ENCODE measurements around the gene CTU1. TPM values are rescaled to one million over a fixed set of nuclear protein-coding genes. Genes with fewer than 3 reads are reported as not detected.

CTU1 gene
- total and polyA plus RNA-seq, 2 experiments from 2014 or later: 4.2 to 9.0 TPM

- Histone ChIP-seq H3K4me1 (ENCODE audit: insufficient read depth) (no peaks in the 10 kb centered on the region), H3K36me3 (ENCODE audit: low read depth) (no peaks in the 10 kb centered on the region), H3K4me3 (no peak overlapping the region), H3K9ac (no peak overlapping the region), H3K27me3 (replicated peaks; ENCODE audit: insufficient read depth) (no peaks in the 10 kb centered on the region), H2AFZ (no peak overlapping the region), H3K9me2 (ENCODE audit: insufficient read depth) (no peaks in the 10 kb centered on the region), H3K9me3 (ENCODE audit: low read depth) (no peaks in the 10 kb centered on the region), H3K27ac (no peak overlapping the region), H3K79me2 (ENCODE audit: insufficient read depth) (no peaks in the 10 kb centered on the region), H4K20me1 (ENCODE audit: insufficient read depth) (no peaks in the 10 kb centered on the region), H3F3A (ENCODE audit: insufficient read depth) (no peaks in the 10 kb centered on the region), H3K4me2 (ENCODE audit: unreplicated experiment) (no peak overlapping the region)
- no peak for DNase-seq
- in situ Hi-C loops (cut with MboI): no loop called here
- no peak for TF ChIP-seq EZH2 (IDR thresholded peaks at IDR 0.05; ENCODE audit: insufficient read depth, poor library complexity, severe bottlenecking)
- no peak for TF ChIP-seq EZH2phosphoT487 (IDR thresholded peaks at IDR 0.05; ENCODE audit: insufficient read depth, low read depth)
- WGBS, 2 experiments (ENCODE audit: low coverage in 1 of 2, low lambda C conversion rate in 2 of 2, missing lambda C conversion rate in 2 of 2): 26 to 43% methylated on average over 6 of the region's 6 CpGs
Observed at GRCh38 chr19:51127032-51127431, 18.8 kb upstream of the CTU1 start.

GRCh38 chr19:51125421-51126075, 17.3 kb upstream of the CTU1 start:
- H3K4me1 ChIP-seq (ENCODE audit: insufficient read depth): no peaks in the 10 kb centered on the region
- no peak overlapping the region for H2AFZ ChIP-seq
- H3K9ac ChIP-seq: no peak overlapping the region
- no peaks in the 10 kb centered on the region for H3K36me3 ChIP-seq (ENCODE audit: low read depth)
- DNase-seq: no peak
- no peak overlapping the region for H3K4me3 ChIP-seq
- in situ Hi-C loops (cut with MboI): no loop called here
- TF ChIP-seq EZH2 (IDR thresholded peaks at IDR 0.05; ENCODE audit: insufficient read depth, poor library complexity, severe bottlenecking) (no peak), EZH2phosphoT487 (IDR thresholded peaks at IDR 0.05; ENCODE audit: insufficient read depth, low read depth) (no peak)
- H3K27me3 ChIP-seq (replicated peaks; ENCODE audit: insufficient read depth): no peaks in the 10 kb centered on the region
- no peaks in the 10 kb centered on the region for H3F3A ChIP-seq (ENCODE audit: insufficient read depth)
- no peak overlapping the region for H3K27ac ChIP-seq
- H3K9me2 ChIP-seq (ENCODE audit: insufficient read depth): no peaks in the 10 kb centered on the region
- 76 to 79% methylated on average over 13 to 16 of the region's 16 CpGs for WGBS, 2 experiments (ENCODE audit: low coverage in 1 of 2, low lambda C conversion rate in 2 of 2, missing lambda C conversion rate in 2 of 2)
- H4K20me1 ChIP-seq (ENCODE audit: insufficient read depth): no peaks in the 10 kb centered on the region
- no peak overlapping the region for H3K4me2 ChIP-seq (ENCODE audit: unreplicated experiment)
- H3K9me3 ChIP-seq (ENCODE audit: low read depth): no peaks in the 10 kb centered on the region
- no peaks in the 10 kb centered on the region for H3K79me2 ChIP-seq (ENCODE audit: insufficient read depth)

GRCh38 chr19:51124729-51125128, 16.5 kb upstream of the CTU1 start, which contains the start of gene SIGLEC9:
TSS of gene SIGLEC9 (plus strand) at chr19:51124906. CDS start at chr19:51124975, 69 bp downstream.
- H3K4me3 ChIP-seq: no peak within 1 kb of the TSS
- 44 to 51% methylated on average over 14 of the region's 14 CpGs for WGBS, 2 experiments (ENCODE audit: low coverage in 1 of 2, low lambda C conversion rate in 2 of 2, missing lambda C conversion rate in 2 of 2)
- H3K9ac ChIP-seq: no peak within 1 kb of the TSS
- TF ChIP-seq EZH2phosphoT487 (IDR thresholded peaks at IDR 0.05; ENCODE audit: insufficient read depth, low read depth) (no peak), EZH2 (IDR thresholded peaks at IDR 0.05; ENCODE audit: insufficient read depth, poor library complexity, severe bottlenecking) (no peak)
- H4K20me1 ChIP-seq (ENCODE audit: insufficient read depth): no peaks in the 10 kb centered on the region
- DNase-seq: no peak
- H3K27ac ChIP-seq: no peak within 1 kb of the TSS
- no peaks in the 10 kb centered on the region for H3K9me2 ChIP-seq (ENCODE audit: insufficient read depth)
- no peaks in the 10 kb centered on the region for H3K36me3 ChIP-seq (ENCODE audit: low read depth)
- H3F3A ChIP-seq (ENCODE audit: insufficient read depth): no peaks in the 10 kb centered on the region
- no peak within 1 kb of the TSS for H2AFZ ChIP-seq
- H3K79me2 ChIP-seq (ENCODE audit: insufficient read depth): no peaks in the 10 kb centered on the region
- no peaks in the 10 kb centered on the region for H3K9me3 ChIP-seq (ENCODE audit: low read depth)
- no peaks in the 10 kb centered on the region for H3K27me3 ChIP-seq (replicated peaks; ENCODE audit: insufficient read depth)
- H3K4me2 ChIP-seq (ENCODE audit: unreplicated experiment): no peak within 1 kb of the TSS
- no peaks in the 10 kb centered on the region for H3K4me1 ChIP-seq (ENCODE audit: insufficient read depth)
- in situ Hi-C loops (cut with MboI): no loop called here

GRCh38 chr19:51124216-51124615, 16.0 kb upstream of the CTU1 start:
- Histone ChIP-seq H3K9me2 (ENCODE audit: insufficient read depth) (no peaks in the 10 kb centered on the region), H2AFZ (no peak overlapping the region), H3K79me2 (ENCODE audit: insufficient read depth) (no peaks in the 10 kb centered on the region), H3K9ac (no peak overlapping the region), H4K20me1 (ENCODE audit: insufficient read depth) (no peaks in the 10 kb centered on the region), H3K4me1 (ENCODE audit: insufficient read depth) (no peaks in the 10 kb centered on the region), H3K9me3 (ENCODE audit: low read depth) (no peaks in the 10 kb centered on the region), H3K36me3 (ENCODE audit: low read depth) (no peaks in the 10 kb centered on the region), H3K4me2 (ENCODE audit: unreplicated experiment) (no peak overlapping the region), H3K27ac (no peak overlapping the region), H3F3A (ENCODE audit: insufficient read depth) (no peaks in the 10 kb centered on the region), H3K27me3 (replicated peaks; ENCODE audit: insufficient read depth) (no peaks in the 10 kb centered on the region), H3K4me3 (no peak overlapping the region)
- TF ChIP-seq EZH2phosphoT487 (IDR thresholded peaks at IDR 0.05; ENCODE audit: insufficient read depth, low read depth) (no peak), EZH2 (IDR thresholded peaks at IDR 0.05; ENCODE audit: insufficient read depth, poor library complexity, severe bottlenecking) (no peak)
- WGBS, 2 experiments (ENCODE audit: low coverage in 1 of 2, low lambda C conversion rate in 2 of 2, missing lambda C conversion rate in 2 of 2): 67 to 77% methylated on average over 6 to 9 of the region's 9 CpGs
- DNase-seq: no peak
- in situ Hi-C loops (cut with MboI): no loop called here

Measured in GM23248 (cell line).